Activated T-helper 2 cell treated with anti-CD3 and anti-CD28 coated beads, Interferon-gamma antibody, Interleukin-2, Interleukin-4, amounts not matched to agents 10 μg/mL and 5 μg/mL and 100 μg/mL, durations not matched to agents 14 hours and 24 hours and 36 hours (primary cell): Measurements from ENCODE around the gene PCDHA3. TPM values are rescaled to one million over a fixed set of nuclear protein-coding genes. Genes with fewer than 3 reads are reported as not detected.
"Not testable (repeated sequence)": the region's sequence is repeated elsewhere in the genome, so short reads cannot be mapped to it uniquely, and the experiment has no call there.

ENCODE experiments used
- DNase-seq: peaks from one replicate; pipeline ENCODE4 v3.0.0; 2021; ENCODE audit warnings: low spot score
- H3K27ac Mint-ChIP-seq: one replicate; pipeline ENCODE4 v1.8.0; 2021; ENCODE audit warnings: mixed read lengths
- H3K27me3 Mint-ChIP-seq: one replicate; pipeline ENCODE4 v1.8.0; 2021; ENCODE audit warnings: low read depth, mixed read lengths
- H3K36me3 Mint-ChIP-seq: one replicate; pipeline ENCODE4 v1.8.0; 2021; ENCODE audit warnings: low read depth, mixed read lengths
- H3K4me1 Mint-ChIP-seq: one replicate; pipeline ENCODE4 v1.8.0; 2021; ENCODE audit warnings: low read depth, mixed read lengths
- H3K4me3 Mint-ChIP-seq: one replicate; pipeline ENCODE4 v1.8.0; 2021; ENCODE audit warnings: low read depth, mild to moderate bottlenecking, moderate library complexity, mixed read lengths
- H3K9me3 Mint-ChIP-seq: one replicate; pipeline ENCODE4 v1.8.0; 2021; ENCODE audit warnings: mixed read lengths
- intact Hi-C: fragments of 100-400 bp; cut with micrococcal nuclease; formaldehyde crosslinking; loops from one replicate; pipeline ENCODE4 v1.15.1; 2023
- total RNA-seq: library from RNA; stranded (reverse); gene quantifications from 2 replicates; pipeline ENCODE4 v1.2.3, GENCODE V29; 2022

PCDHA3 gene
- not detected in 2 replicates for total RNA-seq

- no peak for DNase-seq
- no peaks in the 10 kb centered on the region for H3K27me3 Mint-ChIP-seq
- H3K9me3 Mint-ChIP-seq = peaks cover 35% of the 10 kb centered on the region
- no peak within 1 kb of the TSS for H3K27ac Mint-ChIP-seq
- intact Hi-C loops = no loop called here
- no peaks in the 10 kb centered on the region for H3K4me1 Mint-ChIP-seq
- H3K36me3 Mint-ChIP-seq = no peaks in the 10 kb centered on the region
- H3K4me3 Mint-ChIP-seq = no peak within 1 kb of the TSS
These were observed at the start of gene PCDHA3 for GRCh38 chr5:140800816-140801493. PCDHA3 (plus strand) TSS chr5:140801057.

DNA sequence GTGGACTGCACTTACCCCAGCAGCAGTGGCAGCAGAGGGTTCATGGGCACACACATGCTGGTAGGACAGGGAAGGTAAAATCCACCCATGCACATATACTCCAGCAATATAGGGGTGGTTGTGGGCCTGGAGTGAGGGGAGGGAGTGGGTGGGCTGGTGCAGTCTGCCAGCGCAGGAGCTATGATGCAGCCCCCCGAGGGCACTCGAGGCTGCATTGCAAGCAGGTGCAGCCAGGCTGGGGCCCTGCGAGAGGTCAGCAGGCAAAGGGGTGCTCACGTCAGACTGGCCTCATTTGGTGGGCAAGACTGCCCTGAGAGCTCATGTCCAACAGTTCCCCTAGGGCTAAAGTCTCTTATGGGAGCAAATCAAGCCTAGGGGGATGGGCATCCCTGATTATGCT is 47.3 kb upstream of the PCDHA3 start:
- intact Hi-C loops = no loop called here
- H3K27ac Mint-ChIP-seq = no peak overlapping the region
- no peaks in the 10 kb centered on the region for H3K36me3 Mint-ChIP-seq
- no peaks in the 10 kb centered on the region for H3K4me1 Mint-ChIP-seq
- H3K4me3 Mint-ChIP-seq = no peak overlapping the region
- no peak for DNase-seq
- H3K27me3 Mint-ChIP-seq = no peaks in the 10 kb centered on the region
- H3K9me3 Mint-ChIP-seq = peaks cover 83% of the 10 kb centered on the region

DNA sequence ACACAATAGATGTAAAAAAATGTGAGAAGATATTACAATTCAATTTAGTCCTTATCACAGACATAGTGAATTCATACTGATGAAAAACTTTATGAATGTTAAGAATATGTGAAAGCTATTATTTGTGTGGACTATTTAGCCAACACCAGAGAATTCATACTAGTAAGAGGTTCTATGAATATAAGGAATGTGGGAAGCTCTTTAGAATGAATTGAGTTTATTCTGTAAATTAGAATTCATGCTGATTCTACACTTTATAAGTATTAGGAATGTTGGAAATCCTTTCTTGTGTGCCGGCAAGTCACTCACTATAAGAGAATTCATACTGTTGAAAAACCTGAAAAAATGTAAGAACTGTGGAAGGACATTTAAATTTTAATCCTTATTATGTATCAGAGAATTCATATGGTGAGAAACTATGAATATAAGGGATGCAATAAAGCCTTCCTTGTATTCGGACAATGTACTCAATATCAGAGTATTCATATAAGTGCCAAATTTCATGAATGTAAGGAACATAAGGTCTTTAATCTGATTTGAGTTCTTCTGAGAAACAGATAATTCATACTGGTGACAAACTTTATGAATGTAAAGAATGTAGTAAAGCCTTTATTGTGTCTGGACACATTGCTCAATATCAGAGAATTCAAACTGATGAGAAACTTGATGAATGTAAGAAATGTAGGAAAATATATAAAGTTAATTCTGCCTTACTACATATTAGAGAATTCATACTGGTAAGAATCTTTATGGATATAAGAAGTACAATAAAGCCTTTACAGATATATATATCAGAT is 36.5 kb upstream of the PCDHA3 start:
- Mint-ChIP-seq H3K4me3 (no peak overlapping the region), H3K27me3 (no peaks in the 10 kb centered on the region), H3K27ac (no peak overlapping the region), H3K36me3 (peaks cover 4% of the 10 kb centered on the region), H3K4me1 (no peaks in the 10 kb centered on the region), H3K9me3 (peaks cover 83% of the 10 kb centered on the region)
- DNase-seq = no peak
- intact Hi-C loops = no loop called here

GRCh38 chr5:140767444-140767843 is 33.4 kb upstream of the PCDHA3 start:
- H3K27ac Mint-ChIP-seq = no peak overlapping the region
- peaks cover 88% of the 10 kb centered on the region for H3K9me3 Mint-ChIP-seq
- H3K27me3 Mint-ChIP-seq = no peaks in the 10 kb centered on the region
- DNase-seq = no peak
- intact Hi-C loops = no loop called here
- H3K4me3 Mint-ChIP-seq = no peak overlapping the region
- H3K36me3 Mint-ChIP-seq = peaks cover 4% of the 10 kb centered on the region
- H3K4me1 Mint-ChIP-seq = no peaks in the 10 kb centered on the region

DNA sequence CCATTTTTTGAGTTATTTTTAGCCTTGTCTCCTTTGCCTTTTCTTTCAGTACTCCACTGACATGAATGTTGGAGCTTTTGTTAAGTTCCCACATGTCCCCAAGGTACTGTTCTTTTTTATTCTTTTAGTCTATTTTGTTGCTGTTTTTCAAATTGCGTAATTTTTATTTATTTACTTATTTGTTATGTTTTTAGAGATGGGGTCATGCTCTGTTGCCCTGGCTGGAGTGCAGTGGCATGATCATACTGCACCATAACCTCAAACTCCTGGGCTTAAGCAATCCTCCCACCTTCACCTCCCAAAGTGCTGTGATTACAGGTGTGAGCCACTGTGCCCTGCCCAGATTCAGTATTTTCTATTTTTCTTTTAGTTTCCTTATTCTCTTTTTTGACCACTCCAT is 20.3 kb upstream of the PCDHA3 start:
- no peak for DNase-seq
- intact Hi-C loops = no loop called here
- Mint-ChIP-seq H3K27ac (no peak overlapping the region), H3K9me3 (peaks cover 73% of the 10 kb centered on the region), H3K4me3 (no peak overlapping the region), H3K4me1 (no peaks in the 10 kb centered on the region), H3K27me3 (no peaks in the 10 kb centered on the region), H3K36me3 (peaks cover 6% of the 10 kb centered on the region)

- no peaks in the 10 kb centered on the region for H3K27me3 Mint-ChIP-seq
- peaks cover 43% of the 10 kb centered on the region for H3K9me3 Mint-ChIP-seq
- no peaks in the 10 kb centered on the region for H3K36me3 Mint-ChIP-seq
- no peaks in the 10 kb centered on the region for H3K4me1 Mint-ChIP-seq
- H3K4me3 Mint-ChIP-seq = no peak within 1 kb of the TSS
- intact Hi-C loops = no loop called here
- H3K27ac Mint-ChIP-seq = no peak within 1 kb of the TSS
- no peak for DNase-seq
These were observed 14.8 kb upstream of the PCDHA3 start, which contains the start of gene PCDHA1 for GRCh38 chr5:140785905-140786686. PCDHA1 (plus strand) TSS chr5:140786140.

DNA sequence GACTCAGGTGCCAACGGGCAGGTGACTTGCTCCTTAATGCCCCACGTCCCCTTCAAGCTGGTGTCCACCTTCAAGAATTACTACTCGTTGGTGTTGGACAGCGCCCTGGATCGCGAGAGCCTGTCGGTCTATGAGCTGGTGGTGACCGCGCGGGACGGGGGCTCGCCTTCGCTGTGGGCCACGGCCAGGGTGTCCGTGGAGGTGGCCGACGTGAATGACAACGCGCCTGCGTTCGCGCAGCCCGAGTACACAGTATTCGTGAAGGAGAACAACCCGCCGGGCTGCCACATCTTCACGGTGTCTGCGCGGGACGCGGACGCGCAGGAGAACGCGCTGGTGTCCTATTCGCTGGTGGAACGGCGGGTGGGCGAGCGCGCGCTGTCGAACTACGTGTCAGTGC is 13.4 kb upstream of the PCDHA3 start:
- peaks cover 41% of the 10 kb centered on the region for H3K9me3 Mint-ChIP-seq
- DNase-seq, H3K4me3 Mint-ChIP-seq, H3K4me1 Mint-ChIP-seq, H3K27me3 Mint-ChIP-seq, H3K36me3 Mint-ChIP-seq, intact Hi-C loops, H3K27ac Mint-ChIP-seq: not testable (repeated sequence)

DNA sequence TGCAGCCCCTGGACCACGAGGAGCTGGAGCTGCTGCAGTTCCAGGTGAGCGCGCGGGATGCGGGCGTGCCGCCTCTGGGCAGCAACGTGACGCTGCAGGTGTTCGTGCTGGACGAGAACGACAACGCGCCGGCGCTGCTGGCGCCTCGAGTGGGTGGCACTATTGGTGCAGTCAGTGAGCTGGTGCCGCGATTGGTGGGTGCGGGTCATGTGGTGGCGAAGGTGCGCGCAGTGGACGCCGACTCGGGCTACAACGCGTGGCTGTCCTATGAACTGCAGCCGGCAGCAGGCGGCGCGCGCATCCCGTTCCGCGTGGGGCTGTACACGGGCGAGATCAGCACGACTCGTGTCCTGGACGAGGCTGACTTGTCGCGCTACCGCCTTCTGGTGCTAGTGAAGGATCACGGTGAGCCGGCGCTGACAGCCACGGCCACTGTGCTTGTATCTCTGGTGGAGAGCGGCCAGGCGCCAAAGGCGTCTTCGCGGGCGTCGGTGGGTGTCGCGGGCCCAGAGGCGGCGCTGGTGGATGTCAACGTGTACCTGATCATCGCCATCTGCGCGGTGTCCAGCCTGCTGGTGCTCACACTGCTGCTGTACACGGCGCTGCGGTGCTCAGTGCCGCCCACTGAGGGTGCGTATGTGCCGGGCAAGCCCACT is 12.9 kb upstream of the PCDHA3 start:
- H3K4me3 Mint-ChIP-seq, H3K4me1 Mint-ChIP-seq, H3K27ac Mint-ChIP-seq, H3K27me3 Mint-ChIP-seq, H3K36me3 Mint-ChIP-seq, DNase-seq, intact Hi-C loops: not testable (repeated sequence)
- peaks cover 43% of the 10 kb centered on the region for H3K9me3 Mint-ChIP-seq

GRCh38 chr5:140791089-140791488 is 9.8 kb upstream of the PCDHA3 start:
- intact Hi-C loops = loop anchor here (10.0 kb wide), 1 partner anchor 64 kb away; the partner anchor contains the start of gene PCDHA10
- Mint-ChIP-seq H3K36me3 (no peaks in the 10 kb centered on the region), H3K4me1 (no peaks in the 10 kb centered on the region), H3K9me3 (peaks cover 35% of the 10 kb centered on the region), H3K4me3 (no peak overlapping the region), H3K27ac (no peak overlapping the region), H3K27me3 (no peaks in the 10 kb centered on the region)
- DNase-seq = no peak

GRCh38 chr5:140794595-140795258 is 6.1 kb upstream of the PCDHA3 start, which contains the start of gene PCDHA2:
PCDHA2 (plus strand) TSS chr5:140794852.
- intact Hi-C loops = loop anchor here (10.0 kb wide), 1 partner anchor 60 kb away; the partner anchor contains the start of gene PCDHA10
- no peaks in the 10 kb centered on the region for H3K27me3 Mint-ChIP-seq
- peaks cover 25% of the 10 kb centered on the region for H3K9me3 Mint-ChIP-seq
- H3K27ac Mint-ChIP-seq = no peak within 1 kb of the TSS
- no peaks in the 10 kb centered on the region for H3K4me1 Mint-ChIP-seq
- no peak for DNase-seq
- H3K36me3 Mint-ChIP-seq = no peaks in the 10 kb centered on the region
- no peak within 1 kb of the TSS for H3K4me3 Mint-ChIP-seq

- Mint-ChIP-seq H3K27me3 (no peaks in the 10 kb centered on the region), H3K27ac (no peak overlapping the region), H3K4me1 (no peaks in the 10 kb centered on the region), H3K4me3 (no peak overlapping the region), H3K9me3 (peaks cover 29% of the 10 kb centered on the region), H3K36me3 (no peaks in the 10 kb centered on the region)
- intact Hi-C loops = loop anchor here (10.0 kb wide), 1 partner anchor 60 kb away; the partner anchor contains the start of gene PCDHA10
- DNase-seq = no peak
These were observed 5.6 kb upstream of the PCDHA3 start for GRCh38 chr5:140795259-140795641.
